ENCODE results near the gene RFTN1. TPM values are rescaled to one million over a fixed set of nuclear protein-coding genes. Genes with fewer than 3 reads are reported as not detected.

Gene RFTN1
- total RNA-seq, 1 donor from 2014 or later = 84.1 TPM

DNA sequence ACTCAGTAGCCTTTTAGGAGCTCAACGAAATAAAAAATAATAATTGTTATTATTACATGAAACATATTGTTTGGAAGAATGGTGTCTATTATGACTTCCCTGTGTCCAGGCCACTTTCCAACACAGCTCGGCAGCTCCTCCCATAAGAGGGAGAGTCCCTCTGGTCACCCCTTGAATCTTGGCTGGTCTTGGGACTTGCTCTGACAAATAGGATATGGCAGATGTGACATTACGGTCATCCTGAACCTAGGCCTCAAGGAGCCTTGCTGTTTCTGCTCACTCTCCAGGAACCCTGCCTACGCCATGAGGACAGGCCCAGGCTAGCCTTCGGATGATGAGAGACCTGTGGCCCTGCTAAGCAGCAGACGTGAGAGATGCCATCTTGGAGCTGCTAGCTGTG lies 176.7 kb downstream of the RFTN1 start:
- H3K9me3 Mint-ChIP-seq (ENCODE audit: unreplicated experiment) = peaks cover 6% of the 10 kb centered on the region
- H3K4me3 Mint-ChIP-seq (ENCODE audit: unreplicated experiment) = no peak overlapping the region
- TF ChIP-seq, protein P1, sequence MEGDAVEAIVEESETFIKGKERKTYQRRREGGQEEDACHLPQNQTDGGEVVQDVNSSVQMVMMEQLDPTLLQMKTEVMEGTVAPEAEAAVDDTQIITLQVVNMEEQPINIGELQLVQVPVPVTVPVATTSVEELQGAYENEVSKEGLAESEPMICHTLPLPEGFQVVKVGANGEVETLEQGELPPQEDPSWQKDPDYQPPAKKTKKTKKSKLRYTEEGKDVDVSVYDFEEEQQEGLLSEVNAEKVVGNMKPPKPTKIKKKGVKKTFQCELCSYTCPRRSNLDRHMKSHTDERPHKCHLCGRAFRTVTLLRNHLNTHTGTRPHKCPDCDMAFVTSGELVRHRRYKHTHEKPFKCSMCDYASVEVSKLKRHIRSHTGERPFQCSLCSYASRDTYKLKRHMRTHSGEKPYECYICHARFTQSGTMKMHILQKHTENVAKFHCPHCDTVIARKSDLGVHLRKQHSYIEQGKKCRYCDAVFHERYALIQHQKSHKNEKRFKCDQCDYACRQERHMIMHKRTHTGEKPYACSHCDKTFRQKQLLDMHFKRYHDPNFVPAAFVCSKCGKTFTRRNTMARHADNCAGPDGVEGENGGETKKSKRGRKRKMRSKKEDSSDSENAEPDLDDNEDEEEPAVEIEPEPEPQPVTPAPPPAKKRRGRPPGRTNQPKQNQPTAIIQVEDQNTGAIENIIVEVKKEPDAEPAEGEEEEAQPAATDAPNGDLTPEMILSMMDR (IDR thresholded peaks at IDR 0.05) = no peak
- no peak for DNase-seq (ENCODE audit: extremely low spot score, unreplicated experiment)
- peaks cover 34% of the 10 kb centered on the region for H3K4me1 Mint-ChIP-seq (ENCODE audit: unreplicated experiment)
- no peaks in the 10 kb centered on the region for H3K27me3 Mint-ChIP-seq (ENCODE audit: unreplicated experiment)
- H3K36me3 Mint-ChIP-seq (ENCODE audit: unreplicated experiment) = peaks cover 33% of the 10 kb centered on the region
- no peak overlapping the region for H3K27ac Mint-ChIP-seq (ENCODE audit: unreplicated experiment)

DNA sequence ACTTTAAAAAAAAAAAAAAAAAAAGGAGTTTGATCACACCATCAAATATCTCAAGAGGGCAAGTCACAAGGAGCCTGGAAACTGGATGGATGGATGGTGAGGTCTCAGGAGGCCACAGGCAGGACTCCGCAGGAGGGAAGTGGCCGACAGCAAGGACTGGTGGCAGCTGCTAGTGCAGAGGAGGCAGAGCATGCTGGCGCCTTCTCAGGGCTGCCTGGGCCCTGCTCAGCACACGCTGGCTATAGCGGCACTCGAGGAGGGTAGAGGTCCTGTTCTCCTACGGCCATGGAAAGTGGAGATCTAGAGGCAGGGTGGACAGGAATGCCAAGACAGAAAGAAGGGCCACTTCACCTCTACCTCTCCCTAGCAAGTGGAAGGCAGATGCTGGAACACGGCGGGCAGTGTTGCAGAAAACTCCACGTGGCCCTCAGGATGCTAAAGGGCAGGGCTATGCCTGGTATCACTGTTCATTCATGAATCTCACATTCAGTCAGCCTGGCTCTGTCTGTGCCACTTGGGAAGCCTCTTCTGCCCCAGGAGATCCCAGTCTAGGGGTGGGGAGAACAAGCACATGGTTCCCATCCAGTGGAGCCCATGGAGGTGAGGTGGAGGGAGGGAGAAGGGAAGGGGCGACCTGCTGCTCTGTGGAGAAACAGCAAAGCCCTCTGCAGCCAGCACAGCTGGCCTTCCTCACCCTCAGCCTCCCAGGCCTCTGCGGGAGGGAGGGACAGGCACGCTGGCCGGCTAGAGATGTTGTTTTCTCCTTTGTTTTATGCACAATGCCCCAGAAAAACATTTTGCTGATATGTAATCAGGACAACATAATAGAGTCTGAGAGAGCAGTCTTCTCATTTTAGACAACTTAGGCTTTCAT lies 177.5 kb downstream of the RFTN1 start:
- Mint-ChIP-seq H3K9me3 (ENCODE audit: unreplicated experiment) (peaks cover 10% of the 10 kb centered on the region), H3K4me3 (ENCODE audit: unreplicated experiment) (no peak overlapping the region), H3K27ac (ENCODE audit: unreplicated experiment) (no peak overlapping the region), H3K4me1 (ENCODE audit: unreplicated experiment) (peaks cover 34% of the 10 kb centered on the region), H3K27me3 (ENCODE audit: unreplicated experiment) (no peaks in the 10 kb centered on the region), H3K36me3 (ENCODE audit: unreplicated experiment) (peaks cover 39% of the 10 kb centered on the region)
- TF ChIP-seq, protein P1 (IDR thresholded peaks at IDR 0.05) = no peak
- no peak for DNase-seq (ENCODE audit: extremely low spot score, unreplicated experiment)

- no peak overlapping the region for H3K4me3 Mint-ChIP-seq (ENCODE audit: unreplicated experiment)
Measured at GRCh38 chr3:16335333-16335732, 178.2 kb downstream of the RFTN1 start.

DNA sequence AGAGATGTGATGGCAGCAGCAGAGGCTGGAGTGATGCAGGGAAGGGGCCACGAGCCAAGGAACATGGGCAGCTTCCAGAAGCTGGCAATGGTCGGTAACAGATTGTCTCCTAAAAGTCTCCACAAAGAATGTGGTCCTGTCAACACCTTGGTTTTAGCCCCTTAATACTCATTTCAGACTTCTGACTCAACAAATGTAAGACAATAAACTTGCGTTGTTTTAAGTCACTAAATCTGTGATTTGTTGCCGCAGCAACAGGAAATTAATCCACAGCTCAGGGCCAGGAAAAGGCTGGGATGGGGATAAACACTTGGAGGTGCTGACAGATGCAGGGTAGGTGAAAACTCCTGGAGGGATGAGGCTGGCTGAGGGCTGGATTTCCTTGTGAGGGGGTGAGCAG lies 178.6 kb downstream of the RFTN1 start:
- H3K9me3 Mint-ChIP-seq (ENCODE audit: unreplicated experiment) = peaks cover 10% of the 10 kb centered on the region
- H3K27ac Mint-ChIP-seq (ENCODE audit: unreplicated experiment) = peak overlapping the region; percentile 23
- DNase-seq (ENCODE audit: extremely low spot score, unreplicated experiment) = no peak
- TF ChIP-seq, protein P1 (IDR thresholded peaks at IDR 0.05) = no peak
- H3K4me1 Mint-ChIP-seq (ENCODE audit: unreplicated experiment) = peaks cover 34% of the 10 kb centered on the region
- no peaks in the 10 kb centered on the region for H3K27me3 Mint-ChIP-seq (ENCODE audit: unreplicated experiment)
- H3K36me3 Mint-ChIP-seq (ENCODE audit: unreplicated experiment) = peaks cover 47% of the 10 kb centered on the region
- no peak overlapping the region for H3K4me3 Mint-ChIP-seq (ENCODE audit: unreplicated experiment)

More at GRCh38 chr3:16335333-16335732, 178.2 kb downstream of the RFTN1 start:
- no peak overlapping the region for H3K27ac Mint-ChIP-seq (ENCODE audit: unreplicated experiment)
- DNase-seq (ENCODE audit: extremely low spot score, unreplicated experiment) = no peak
- H3K27me3 Mint-ChIP-seq (ENCODE audit: unreplicated experiment) = no peaks in the 10 kb centered on the region
- peaks cover 34% of the 10 kb centered on the region for H3K4me1 Mint-ChIP-seq (ENCODE audit: unreplicated experiment)
- H3K9me3 Mint-ChIP-seq (ENCODE audit: unreplicated experiment) = peaks cover 10% of the 10 kb centered on the region
- peaks cover 44% of the 10 kb centered on the region for H3K36me3 Mint-ChIP-seq (ENCODE audit: unreplicated experiment)
- TF ChIP-seq, protein P1 (IDR thresholded peaks at IDR 0.05) = no peak

- peak; percentile 2 for DNase-seq (ENCODE audit: extremely low spot score, unreplicated experiment)
- H3K27me3 Mint-ChIP-seq (ENCODE audit: unreplicated experiment) = no peaks in the 10 kb centered on the region
- TF ChIP-seq, protein P1 (IDR thresholded peaks at IDR 0.05) = no peak
- H3K4me3 Mint-ChIP-seq (ENCODE audit: unreplicated experiment) = peak overlapping the region; percentile 22
- peak overlapping the region; percentile 70 for H3K27ac Mint-ChIP-seq (ENCODE audit: unreplicated experiment)
- peaks cover 46% of the 10 kb centered on the region for H3K36me3 Mint-ChIP-seq (ENCODE audit: unreplicated experiment)
- H3K9me3 Mint-ChIP-seq (ENCODE audit: unreplicated experiment) = peaks cover 10% of the 10 kb centered on the region
- H3K4me1 Mint-ChIP-seq (ENCODE audit: unreplicated experiment) = peaks cover 24% of the 10 kb centered on the region
Measured at GRCh38 chr3:16332904-16333426, 180.5 kb downstream of the RFTN1 start.

Data from osteocyte (in vitro differentiated cells).